RWPE1 (cell line): ENCODE measurements around the gene HUS1B.
A peak's percentile ranks its signal among the peaks of the same experiment; 100 is the strongest.
"Not testable (repeated sequence)": the region's sequence is repeated elsewhere in the genome, so short reads cannot be mapped to it uniquely, and the experiment has no call there.

ENCODE experiments used
- CTCF ChIA-PET: fragments of 350-600 bp; sonication (Branson Sonifier 250); formaldehyde crosslinking; extraction: SDS; loops from one replicate; lab custom pipeline; 2021; lab: Yijun Ruan, JAX
- POLR2A ChIA-PET: fragments of 400-600 bp; formaldehyde crosslinking; extraction: SDS; loops from one replicate; lab custom pipeline; 2020; ENCODE audit warnings: antibody characterized with exemption; ENCODE audit not compliant: low non-redundant PET; lab: Yijun Ruan, JAX
- DNase-seq: peaks from one replicate; pipeline ENCODE4 v3.0.0; 2012; ENCODE audit warnings: low spot score
- H3K27ac ChIP-seq: fragments of 450-650 bp; 2 replicates; pipeline ENCODE4 v1.5.1; 2017
- CTCF ChIP-seq: fragments of 450-650 bp; conservative IDR thresholded peaks from 2 replicates; pipeline ENCODE4 v1.5.1; 2017; ENCODE audit warnings: low read depth, mild to moderate bottlenecking

HUS1B gene

GRCh38 chr6:701215-701614, 44.3 kb upstream of the HUS1B start:
- no peak for DNase-seq
- TF ChIP-seq CTCF = no peak
- H3K27ac ChIP-seq = no peak overlapping the region
- POLR2A ChIA-PET = no interaction called here
- CTCF ChIA-PET = interaction anchor here (0.6 to 0.8 kb wide), 2 partner anchors 21 to 408 kb away, joined by 3 to 4 read pairs; no protein-coding TSS in a partner anchor

GRCh38 chr6:700490-700889, 43.6 kb upstream of the HUS1B start:
- ChIA-PET CTCF (interaction anchor here (0.7 kb wide), 1 partner anchor 724 kb away, joined by 3 read pairs; no protein-coding TSS in a partner anchor), POLR2A (no interaction called here)
- no peak for DNase-seq
- no peak overlapping the region for H3K27ac ChIP-seq
- TF ChIP-seq CTCF = no peak

- no peak for TF ChIP-seq CTCF
- DNase-seq = no peak
- CTCF ChIA-PET = interaction anchor here (0.5 to 0.7 kb wide), 2 partner anchors 12 to 90 kb away, joined by 3 read pairs; no protein-coding TSS in a partner anchor
- POLR2A ChIA-PET = no interaction called here
- no peak overlapping the region for H3K27ac ChIP-seq
These were observed 42.4 kb upstream of the HUS1B start for GRCh38 chr6:699319-699718.

GRCh38 chr6:694431-695126, 37.7 kb upstream of the HUS1B start:
- POLR2A ChIA-PET, H3K27ac ChIP-seq, DNase-seq: not testable (repeated sequence)
- CTCF ChIA-PET = interaction anchor here (1.1 kb wide), 1 partner anchor 703 kb away, joined by 4 read pairs; no protein-coding TSS in a partner anchor

- no peak for DNase-seq
- CTCF ChIA-PET = no interaction called here
- no peak for TF ChIP-seq CTCF
- POLR2A ChIA-PET = no interaction called here
- no peak overlapping the region for H3K27ac ChIP-seq
These were observed 36.8 kb upstream of the HUS1B start for GRCh38 chr6:693723-694009.

GRCh38 chr6:692858-693722, 36.2 kb upstream of the HUS1B start, which contains the start of gene EXOC2:
TSS of gene EXOC2 (minus strand) at chr6:693139. CDS start at chr6:637818, 55,321 bp downstream.
- peak within 1 kb of the TSS; percentile 87 for H3K27ac ChIP-seq
- DNase-seq = peak; percentile 73
- CTCF ChIA-PET = interaction anchor here (0.6 kb wide), 1 partner anchor 731 kb away, joined by 3 read pairs; no protein-coding TSS in a partner anchor
- TF ChIP-seq CTCF = no peak
- POLR2A ChIA-PET = no interaction called here
